H9 (cell line): ENCODE measurements around the gene SPSB3. TPM values are rescaled to one million over a fixed set of nuclear protein-coding genes. Genes with fewer than 3 reads are reported as not detected.

Experiments used
- DNase-seq: peaks from one replicate; pipeline ENCODE4 v3.0.0-alpha.2; 2017
- H2AFZ ChIP-seq: one replicate; pipeline ENCODE4 v1.6.1; 2013; ENCODE audit warnings: mild to moderate bottlenecking, low read length, control low read depth, moderate library complexity
- H2AK5ac ChIP-seq: 2 replicates; pipeline ENCODE4 v1.6.1; 2013; ENCODE audit warnings: low read length, control low read depth, mixed read lengths; ENCODE audit not compliant: insufficient read length
- H2BK120ac ChIP-seq: one replicate; pipeline ENCODE4 v1.6.1; 2013; ENCODE audit warnings: low read depth, mild to moderate bottlenecking, low read length, control low read depth, inconsistent platforms; ENCODE audit not compliant: poor library complexity, severe bottlenecking
- H2BK12ac ChIP-seq: 2 replicates; pipeline ENCODE4 v1.6.1; 2013; ENCODE audit warnings: low read length, control low read depth, mixed read lengths, low read depth; ENCODE audit not compliant: insufficient read length
- H2BK15ac ChIP-seq: 2 replicates; pipeline ENCODE4 v1.6.1; 2013; ENCODE audit warnings: low read depth, low read length, control low read depth
- H2BK20ac ChIP-seq: one replicate; pipeline ENCODE4 v1.6.1; 2013; ENCODE audit warnings: low read depth, mild to moderate bottlenecking, low read length, control low read depth, inconsistent platforms; ENCODE audit not compliant: poor library complexity, severe bottlenecking
- H2BK5ac ChIP-seq: 2 replicates; pipeline ENCODE4 v1.6.1; 2013; ENCODE audit warnings: low read length, control low read depth, mixed read lengths; ENCODE audit not compliant: insufficient read length
- H3K14ac ChIP-seq: 2 replicates; pipeline ENCODE4 v1.6.1; 2013; ENCODE audit warnings: low read length, control low read depth; ENCODE audit not compliant: insufficient read depth
- H3K18ac ChIP-seq: 2 replicates; pipeline ENCODE4 v1.6.1; 2013; ENCODE audit warnings: low read depth, mild to moderate bottlenecking, mixed read lengths, low read length, control low read depth; ENCODE audit not compliant: insufficient read length
- H3K23ac ChIP-seq: 2 replicates; pipeline ENCODE4 v1.6.1; 2013; ENCODE audit warnings: low read length, control low read depth, mixed read lengths, low read depth; ENCODE audit not compliant: insufficient read length
- H3K23me2 ChIP-seq: 2 replicates; pipeline ENCODE4 v1.6.1; 2013; ENCODE audit warnings: low read depth, mild to moderate bottlenecking, mixed read lengths, low read length, control low read depth; ENCODE audit not compliant: insufficient read length, poor library complexity, severe bottlenecking
- H3K27ac ChIP-seq: 2 replicates; pipeline ENCODE4 v1.5.1; 2013; ENCODE audit warnings: low read length, control low read depth, mixed read lengths, low read depth; ENCODE audit not compliant: insufficient read length
- H3K27me3 ChIP-seq: 2 replicates; pipeline ENCODE4 v1.6.1; 2013; ENCODE audit warnings: low read length, control low read depth, inconsistent platforms; ENCODE audit not compliant: insufficient read depth
- H3K4ac ChIP-seq: 2 replicates; pipeline ENCODE4 v1.6.1; 2013; ENCODE audit warnings: low read depth, mild to moderate bottlenecking, control low read depth, inconsistent platforms, low read length, moderate library complexity
- H3K4me1 ChIP-seq: 2 replicates; pipeline ENCODE4 v1.6.1; 2013; ENCODE audit warnings: low read length, control low read depth, inconsistent platforms; ENCODE audit not compliant: insufficient read depth
- H3K4me2 ChIP-seq: 2 replicates; pipeline ENCODE4 v1.6.1; 2013; ENCODE audit warnings: low read length, control low read depth, mixed read lengths; ENCODE audit not compliant: insufficient read length, insufficient read depth
- H3K56ac ChIP-seq: 2 replicates; pipeline ENCODE4 v1.6.1; 2013; ENCODE audit warnings: low read depth, mild to moderate bottlenecking, mixed read lengths, low read length, control low read depth; ENCODE audit not compliant: insufficient read length
- H3K79me1 ChIP-seq: 2 replicates; pipeline ENCODE4 v1.6.1; 2013; ENCODE audit warnings: low read depth, mild to moderate bottlenecking, moderate library complexity, low read length, control low read depth, inconsistent platforms; ENCODE audit not compliant: insufficient read depth, poor library complexity, severe bottlenecking
- H3K79me2 ChIP-seq: 2 replicates; pipeline ENCODE4 v1.6.1; 2013; ENCODE audit warnings: low read length, control low read depth, inconsistent platforms; ENCODE audit not compliant: insufficient read depth
- H3K9ac ChIP-seq: 2 replicates; pipeline ENCODE4 v1.6.1; 2013; ENCODE audit warnings: low read length, control low read depth, mixed read lengths; ENCODE audit not compliant: insufficient read length; ENCODE audit errors: extremely low read depth
- H3K9me3 ChIP-seq: one replicate; pipeline ENCODE4 v1.6.1; 2013; ENCODE audit warnings: low read depth, low read length, inconsistent platforms; ENCODE audit not compliant: control insufficient read depth
- H3T11ph ChIP-seq: one replicate; pipeline ENCODE4 v1.6.1; 2013; ENCODE audit warnings: mild to moderate bottlenecking, low read length, control low read depth, inconsistent platforms
- H4K20me1 ChIP-seq: one replicate; pipeline ENCODE4 v1.6.1; 2013; ENCODE audit not compliant: control insufficient read depth, insufficient read length, insufficient read depth
- H4K5ac ChIP-seq: 2 replicates; pipeline ENCODE4 v1.6.1; 2013; ENCODE audit warnings: low read depth, mild to moderate bottlenecking, mixed read lengths, low read length, control low read depth; ENCODE audit not compliant: insufficient read length
- H4K8ac ChIP-seq: replicated peaks from 2 replicates; pipeline ENCODE4 v1.6.1; 2013; ENCODE audit warnings: low read length, control low read depth, mixed read lengths, low read depth; ENCODE audit not compliant: insufficient read length
- H4K91ac ChIP-seq: 2 replicates; pipeline ENCODE4 v1.6.1; 2013; ENCODE audit warnings: low read depth, mild to moderate bottlenecking, moderate library complexity, mixed read lengths, low read length, control low read depth; ENCODE audit not compliant: insufficient read length
- H3K27ac Mint-ChIP-seq, 3 experiments: 2 replicates in 2 of 3; 3 replicates in 1 of 3; pipeline ENCODE4 v1.8.0; 2020 to 2021; ENCODE audit warnings: mixed read lengths in 3 of 3, mild to moderate bottlenecking in 1 of 3, moderate library complexity in 1 of 3
- H3K27me3 Mint-ChIP-seq: 2 replicates; pipeline ENCODE4 v1.8.0; 2021; ENCODE audit warnings: low read depth, mild to moderate bottlenecking, moderate library complexity, mixed read lengths
- H3K36me3 Mint-ChIP-seq, 3 experiments: 2 replicates in 2 of 3; 3 replicates in 1 of 3; pipeline ENCODE4 v1.8.0; 2020 to 2021; ENCODE audit warnings: low read depth in 3 of 3, mixed read lengths in 3 of 3; ENCODE audit not compliant: insufficient read depth in 1 of 3
- H3K4me1 Mint-ChIP-seq, 2 experiments: 2 replicates each; pipeline ENCODE4 v1.8.0; 2020; ENCODE audit warnings: mixed read lengths in 2 of 2
- H3K4me3 Mint-ChIP-seq, 2 experiments: 2 replicates in 1 of 2; 3 replicates in 1 of 2; pipeline ENCODE4 v1.8.0; 2020 to 2021; ENCODE audit warnings: mild to moderate bottlenecking in 2 of 2, mixed read lengths in 2 of 2, moderate library complexity in 1 of 2
- H3K9me3 Mint-ChIP-seq, 2 experiments: 2 replicates in 1 of 2; 3 replicates in 1 of 2; pipeline ENCODE4 v1.8.0; 2020; ENCODE audit warnings: mild to moderate bottlenecking in 2 of 2, mixed read lengths in 2 of 2, moderate library complexity in 1 of 2
- WGBS: extraction: QIAGEN DNeasy Blood & Tissue Kit; methylation state at CpG from one replicate; pipeline ENCODE4 v1.1.7; 2013; ENCODE audit warnings: missing lambda C conversion rate, low lambda C conversion rate, mixed read lengths; ENCODE audit not compliant: insufficient read length; ENCODE audit errors: extremely low coverage; 5-methylcytosine and 5-hydroxymethylcytosine counted together
- total RNA-seq: library from RNA; stranded (reverse); gene quantifications from 2 replicates; pipeline ENCODE4 v1.2.1, GENCODE V29; 2021
- TF ChIP-seq, protein P1 (sequence below): fragments of 200-600 bp; sonication (generic); conservative IDR thresholded peaks from 3 replicates; pipeline ENCODE4 v1.8.0; 2021; ENCODE audit warnings: antibody characterized with exemption, mild to moderate bottlenecking

SPSB3 gene
- total RNA-seq, 1 experiment from 2014 or later: 19.9 TPM

DNA sequence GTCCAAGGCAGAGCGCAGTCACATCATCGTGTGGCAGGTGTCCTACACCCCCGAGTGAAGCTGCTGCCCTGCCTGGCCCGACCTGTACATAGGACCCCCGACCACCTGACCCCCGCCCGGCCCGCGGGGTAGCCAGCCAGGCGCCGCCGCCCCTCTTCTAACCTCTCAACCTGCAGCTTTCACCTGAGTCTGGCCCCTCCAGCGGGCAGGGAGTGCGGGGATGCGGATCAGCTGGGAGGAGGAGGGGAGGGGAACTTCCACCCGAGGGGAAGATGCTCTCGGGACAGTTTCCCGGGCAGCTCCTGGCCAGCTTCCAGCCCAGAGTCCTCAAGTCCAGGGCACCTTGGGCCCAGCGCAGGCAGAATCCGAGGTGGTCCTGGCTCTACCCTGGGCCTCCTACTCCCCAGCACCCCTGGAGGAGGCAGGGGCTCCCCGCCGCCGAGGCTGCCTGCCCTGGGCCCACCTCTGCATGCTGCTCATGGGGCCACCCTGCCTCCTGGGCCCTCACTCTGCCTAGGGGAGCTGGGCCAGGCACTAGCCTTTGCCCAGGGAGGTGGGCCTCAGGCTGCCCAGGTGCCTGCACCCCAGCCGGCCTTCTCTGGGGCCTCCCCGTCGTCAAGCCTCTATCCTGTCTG, 13.5 kb downstream of the SPSB3 start:
- H2BK120ac ChIP-seq: no peak overlapping the region
- no peak overlapping the region for H3K4me3 Mint-ChIP-seq
- H3K27ac ChIP-seq: no peak overlapping the region

More for the DNA sequence above, 13.5 kb downstream of the SPSB3 start:
- no peak overlapping the region for H3K4ac ChIP-seq
- no peak overlapping the region for H4K5ac ChIP-seq
- no peak overlapping the region for H4K8ac ChIP-seq
- H2BK20ac ChIP-seq: no peak overlapping the region
- H2BK5ac ChIP-seq: no peak overlapping the region
- H2AFZ ChIP-seq: no peak overlapping the region
- Mint-ChIP-seq H3K27ac (peak overlapping the region in 1 of 3 experiments; percentile 85; a peak in 1 of 7 replicates), H3K27me3 (no peaks in the 10 kb centered on the region; the same call in 1 of the 2 replicates), H3K36me3 (peaks cover 11 to 37% (median 36%) of the 10 kb centered on the region in 3 experiments; a peak in 6 of 7 replicates), H3K4me1 (peaks cover 3 to 16% of the 10 kb centered on the region in 2 experiments), H3K9me3 (no peaks in the 10 kb centered on the region)
- no peak overlapping the region for H3K23ac ChIP-seq
- no CpG with 5 or more reads among the region's 26 CpGs for WGBS
- H3K18ac ChIP-seq: no peak overlapping the region
- H3K79me1 ChIP-seq: no peaks in the 10 kb centered on the region
- H4K91ac ChIP-seq: no peak overlapping the region
- H3K23me2 ChIP-seq: peaks cover 7% of the 10 kb centered on the region
- DNase-seq: no peak
- no peak overlapping the region for H3T11ph ChIP-seq
- H2BK12ac ChIP-seq: no peak overlapping the region
- H3K56ac ChIP-seq: no peak overlapping the region
- H3K4me2 ChIP-seq: no peak overlapping the region
- no peaks in the 10 kb centered on the region; the same call in 1 of the 2 replicates for H3K79me2 ChIP-seq
- H3K14ac ChIP-seq: no peak overlapping the region; the same call in 1 of the 2 replicates
- H3K4me1 ChIP-seq: no peaks in the 10 kb centered on the region
- no peaks in the 10 kb centered on the region for H3K9me3 ChIP-seq
- TF ChIP-seq, protein P1, sequence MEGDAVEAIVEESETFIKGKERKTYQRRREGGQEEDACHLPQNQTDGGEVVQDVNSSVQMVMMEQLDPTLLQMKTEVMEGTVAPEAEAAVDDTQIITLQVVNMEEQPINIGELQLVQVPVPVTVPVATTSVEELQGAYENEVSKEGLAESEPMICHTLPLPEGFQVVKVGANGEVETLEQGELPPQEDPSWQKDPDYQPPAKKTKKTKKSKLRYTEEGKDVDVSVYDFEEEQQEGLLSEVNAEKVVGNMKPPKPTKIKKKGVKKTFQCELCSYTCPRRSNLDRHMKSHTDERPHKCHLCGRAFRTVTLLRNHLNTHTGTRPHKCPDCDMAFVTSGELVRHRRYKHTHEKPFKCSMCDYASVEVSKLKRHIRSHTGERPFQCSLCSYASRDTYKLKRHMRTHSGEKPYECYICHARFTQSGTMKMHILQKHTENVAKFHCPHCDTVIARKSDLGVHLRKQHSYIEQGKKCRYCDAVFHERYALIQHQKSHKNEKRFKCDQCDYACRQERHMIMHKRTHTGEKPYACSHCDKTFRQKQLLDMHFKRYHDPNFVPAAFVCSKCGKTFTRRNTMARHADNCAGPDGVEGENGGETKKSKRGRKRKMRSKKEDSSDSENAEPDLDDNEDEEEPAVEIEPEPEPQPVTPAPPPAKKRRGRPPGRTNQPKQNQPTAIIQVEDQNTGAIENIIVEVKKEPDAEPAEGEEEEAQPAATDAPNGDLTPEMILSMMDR: no peak
- no peak overlapping the region for H2AK5ac ChIP-seq
- no peaks in the 10 kb centered on the region for H4K20me1 ChIP-seq
- H3K27me3 ChIP-seq: no peaks in the 10 kb centered on the region
- H2BK15ac ChIP-seq: no peak overlapping the region
- no peak overlapping the region for H3K9ac ChIP-seq
